Mesenchymal stem cell (in vitro differentiated cells and primary cell): Measurements from ENCODE around the gene ORC1.

ENCODE experiments used
- DNase-seq: peaks from one replicate; pipeline ENCODE4 v3.0.0-alpha.2; 2013
- H2AFZ ChIP-seq: one replicate; pipeline ENCODE4 v1.6.1; 2013; ENCODE audit warnings: low read depth, mild to moderate bottlenecking, control low read depth, inconsistent platforms, low read length, moderate library complexity
- H2AK5ac ChIP-seq: 2 replicates; pipeline ENCODE4 v1.6.1; 2013; ENCODE audit warnings: low read length, moderate library complexity, mild to moderate bottlenecking, inconsistent platforms; ENCODE audit not compliant: severe bottlenecking
- H2BK120ac ChIP-seq: one replicate; pipeline ENCODE4 v1.6.1; 2013; ENCODE audit warnings: low read depth, mild to moderate bottlenecking, inconsistent platforms, low read length, moderate library complexity
- H2BK12ac ChIP-seq, 2 experiments: one replicate each; pipeline ENCODE4 v1.6.1; 2013; ENCODE audit warnings: inconsistent platforms in 2 of 2, low read length in 2 of 2, mild to moderate bottlenecking in 2 of 2, moderate library complexity in 2 of 2, control low read depth in 1 of 2
- H2BK15ac ChIP-seq: one replicate; pipeline ENCODE4 v1.6.1; 2013; ENCODE audit warnings: mild to moderate bottlenecking, low read depth, inconsistent platforms; ENCODE audit not compliant: poor library complexity, severe bottlenecking
- H2BK5ac ChIP-seq: 2 replicates; pipeline ENCODE4 v1.6.1; 2013; ENCODE audit warnings: low read depth, mild to moderate bottlenecking, low read length, control low read depth, inconsistent platforms; ENCODE audit not compliant: poor library complexity, severe bottlenecking
- H3K14ac ChIP-seq, 2 experiments: one replicate each; pipeline ENCODE4 v1.6.1; 2013; ENCODE audit warnings: inconsistent platforms in 2 of 2, low read length in 2 of 2, control low read depth in 1 of 2, mild to moderate bottlenecking in 1 of 2, moderate library complexity in 1 of 2
- H3K18ac ChIP-seq, 2 experiments: one replicate each; pipeline ENCODE4 v1.6.1; 2013; ENCODE audit warnings: inconsistent platforms in 2 of 2, low read length in 2 of 2, control low read depth in 1 of 2, low read depth in 1 of 2, mild to moderate bottlenecking in 1 of 2
- H3K23ac ChIP-seq, 2 experiments: one replicate each; pipeline ENCODE4 v1.6.1; 2013; ENCODE audit warnings: inconsistent platforms in 2 of 2, low read length in 2 of 2, mild to moderate bottlenecking in 2 of 2, moderate library complexity in 2 of 2, control low read depth in 1 of 2
- H3K27ac ChIP-seq: 2 replicates; pipeline ENCODE4 v1.5.1; 2013; ENCODE audit warnings: mild to moderate bottlenecking, moderate library complexity, low read length, control low read depth, inconsistent platforms; ENCODE audit not compliant: poor library complexity, severe bottlenecking
- H3K27me3 ChIP-seq, 2 experiments: 2 replicates each; pipeline versions ENCODE4 v1.6.1 to v1.7.0; 2013; ENCODE audit warnings: low read length in 2 of 2, mild to moderate bottlenecking in 2 of 2, moderate library complexity in 2 of 2, control low read depth in 1 of 2, inconsistent platforms in 1 of 2; ENCODE audit not compliant: control insufficient read depth in 1 of 2, insufficient read depth in 1 of 2
- H3K36me3 ChIP-seq, 2 experiments: 2 replicates each; pipeline versions ENCODE4 v1.6.1 to v1.7.0; 2013; ENCODE audit warnings: low read length in 2 of 2, control low read depth in 1 of 2, inconsistent platforms in 1 of 2, low read depth in 1 of 2, mild to moderate bottlenecking in 1 of 2; ENCODE audit not compliant: insufficient read depth in 2 of 2, control insufficient read depth in 1 of 2
- H3K4ac ChIP-seq, 2 experiments: one replicate each; pipeline ENCODE4 v1.6.1; 2013; ENCODE audit warnings: inconsistent platforms in 2 of 2, low read length in 2 of 2, mild to moderate bottlenecking in 2 of 2, moderate library complexity in 2 of 2, control low read depth in 1 of 2, low read depth in 1 of 2
- H3K4me1 ChIP-seq: 2 replicates; pipeline ENCODE4 v1.6.1; 2013; ENCODE audit warnings: low read depth, low read length, control low read depth; ENCODE audit not compliant: control insufficient read depth, insufficient read depth
- H3K4me2 ChIP-seq: 2 replicates; pipeline ENCODE4 v1.6.1; 2013; ENCODE audit warnings: low read length, mild to moderate bottlenecking, inconsistent platforms; ENCODE audit not compliant: poor library complexity, severe bottlenecking
- H3K4me3 ChIP-seq, 2 experiments: 2 replicates each; pipeline versions ENCODE4 v1.5.1 to v1.7.0; 2013; ENCODE audit warnings: low read length in 2 of 2, mild to moderate bottlenecking in 2 of 2, control low read depth in 1 of 2, low read depth in 1 of 2; ENCODE audit not compliant: insufficient read depth in 1 of 2
- H3K79me1 ChIP-seq: replicated peaks from 2 replicates; pipeline ENCODE4 v1.6.1; 2013; ENCODE audit warnings: mild to moderate bottlenecking, control low read depth, low read length, inconsistent platforms; ENCODE audit not compliant: poor library complexity, severe bottlenecking
- H3K9ac ChIP-seq: 2 replicates; pipeline ENCODE4 v1.7.0; 2013; ENCODE audit warnings: mild to moderate bottlenecking, low read length, moderate library complexity
- H3K9me3 ChIP-seq: 2 replicates; pipeline ENCODE4 v1.7.0; 2013; ENCODE audit warnings: mild to moderate bottlenecking, low read length; ENCODE audit not compliant: control insufficient read depth
- H4K8ac ChIP-seq: one replicate; pipeline ENCODE4 v1.6.1; 2013; ENCODE audit warnings: inconsistent platforms, mild to moderate bottlenecking, low read length, moderate library complexity
- H4K91ac ChIP-seq: one replicate; pipeline ENCODE4 v1.6.1; 2013; ENCODE audit warnings: mild to moderate bottlenecking, low read length, inconsistent platforms
- WGBS: methylation state at CpG from one replicate; pipeline ENCODE4 v1.1.7; 2013; ENCODE audit warnings: mixed read lengths; 5-methylcytosine and 5-hydroxymethylcytosine counted together

The ORC1 gene

GRCh38 chr1:52413410-52413989 is 9.3 kb upstream of the ORC1 start:
- Histone ChIP-seq H3K27ac (no peak overlapping the region), H2AFZ (no peak overlapping the region), H3K36me3 (peaks cover 33 to 92% of the 10 kb centered on the region in 2 experiments), H2BK15ac (no peak overlapping the region), H3K18ac (no peak overlapping the region), H2BK5ac (no peak overlapping the region), H3K27me3 (no peaks in the 10 kb centered on the region), H3K14ac (no peak overlapping the region), H3K4ac (no peak overlapping the region), H3K9ac (no peak overlapping the region), H3K23ac (no peak overlapping the region), H3K9me3 (no peaks in the 10 kb centered on the region), H3K4me2 (no peak overlapping the region), H2AK5ac (no peak overlapping the region), H3K4me1 (no peaks in the 10 kb centered on the region), H4K8ac (no peak overlapping the region), H3K79me1 (peaks cover 17% of the 10 kb centered on the region), H2BK12ac (no peak overlapping the region), H3K4me3 (no peak overlapping the region), H4K91ac (no peak overlapping the region), H2BK120ac (no peak overlapping the region)
- WGBS: 95% methylated on average over 10 of the region's 10 CpGs
- DNase-seq: peak; percentile 33

- Histone ChIP-seq H4K91ac (no peak overlapping the region), H2BK12ac (no peak overlapping the region), H2AFZ (peak overlapping the region; percentile 66), H3K36me3 (peaks cover 11 to 35% of the 10 kb centered on the region in 2 experiments), H2BK5ac (peak overlapping the region; percentile 67), H3K9me3 (no peaks in the 10 kb centered on the region), H3K18ac (peak overlapping the region; percentile 77 to 79), H2AK5ac (no peak overlapping the region), H3K4ac (peak overlapping the region in 1 of 2 experiments; percentile 34), H4K8ac (peak overlapping the region; percentile 90), H2BK15ac (no peak overlapping the region), H3K27ac (peak overlapping the region; percentile 85), H2BK120ac (no peak overlapping the region), H3K79me1 (peaks cover 22% of the 10 kb centered on the region), H3K4me2 (peak overlapping the region; percentile 66), H3K23ac (peak overlapping the region in 1 of 2 experiments; percentile 79), H3K27me3 (no peaks in the 10 kb centered on the region), H3K4me1 (peaks cover 2% of the 10 kb centered on the region), H3K4me3 (peak overlapping the region; percentile 77 to 92), H3K9ac (peak overlapping the region; percentile 96), H3K14ac (no peak overlapping the region)
- DNase-seq: no peak
- 0% methylated on average over 5 of the region's 8 CpGs for WGBS
Observed at GRCh38 chr1:52404975-52405338, 734 bp upstream of the ORC1 start.

DNA sequence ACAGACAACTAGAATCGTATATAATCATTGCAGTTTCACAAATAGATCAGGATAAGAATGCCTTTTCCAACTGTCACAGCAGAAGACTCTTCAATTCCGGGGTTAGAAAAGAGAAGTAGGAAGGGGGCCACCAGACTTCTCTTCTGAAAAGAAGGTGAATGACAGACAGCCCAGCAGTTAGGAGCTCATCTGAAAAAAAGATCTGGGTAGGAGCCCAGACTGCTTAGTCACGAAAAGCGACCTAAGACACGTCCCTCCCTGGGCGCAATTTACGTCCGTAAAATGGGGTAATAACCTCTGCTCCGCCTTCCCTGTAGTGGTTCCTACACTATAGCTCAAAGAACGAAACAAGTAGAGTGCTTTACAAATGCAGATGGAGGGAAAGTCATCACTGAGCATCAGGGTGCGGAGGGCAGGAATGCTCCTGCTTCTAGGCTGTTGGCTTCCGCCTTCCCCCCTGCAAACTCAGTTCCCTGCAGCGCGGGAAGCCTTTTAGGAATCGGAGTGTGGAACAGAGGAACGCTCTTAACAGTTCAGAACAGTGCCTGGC is 582 bp downstream of the ORC1 start:
- H2BK5ac ChIP-seq: no peak overlapping the region
- under 1% methylated on average over 14 of the region's 16 CpGs for WGBS
- H2BK12ac ChIP-seq: no peak overlapping the region

DNA sequence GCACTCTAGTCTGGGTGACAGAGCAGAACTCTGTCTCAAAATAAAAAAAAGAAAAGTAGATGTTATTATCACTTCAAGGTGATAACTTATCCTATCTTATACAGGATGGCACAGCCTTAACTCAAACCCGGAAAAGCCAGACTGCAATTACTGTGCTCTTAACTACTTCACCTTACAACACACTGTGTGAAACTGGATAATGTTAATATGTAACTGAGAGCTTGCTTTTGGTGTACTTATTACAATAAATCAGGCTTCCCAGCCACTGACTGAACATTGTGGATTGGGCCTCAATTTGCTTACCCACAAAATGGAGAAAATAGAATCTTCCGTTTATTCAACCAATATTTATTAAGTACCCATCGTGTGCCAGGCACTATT is 1.4 kb downstream of the ORC1 start:
- Histone ChIP-seq H3K79me1 (peaks cover 7% of the 10 kb centered on the region), H3K23ac (no peak overlapping the region), H2BK120ac (no peak overlapping the region), H3K27me3 (no peaks in the 10 kb centered on the region), H3K18ac (no peak overlapping the region), H3K4me3 (peak overlapping the region in 1 of 2 experiments; percentile 92), H2BK5ac (no peak overlapping the region), H2BK15ac (no peak overlapping the region), H2AFZ (no peak overlapping the region), H3K4me1 (peaks cover 2% of the 10 kb centered on the region), H2BK12ac (no peak overlapping the region), H3K9ac (peak overlapping the region; percentile 96), H3K4me2 (peak overlapping the region; percentile 16), H3K9me3 (no peaks in the 10 kb centered on the region), H3K14ac (no peak overlapping the region), H4K91ac (no peak overlapping the region), H3K4ac (no peak overlapping the region), H4K8ac (no peak overlapping the region), H3K27ac (no peak overlapping the region), H3K36me3 (peaks cover 5 to 17% of the 10 kb centered on the region in 2 experiments), H2AK5ac (no peak overlapping the region)
- WGBS: 100% methylated on average over 1 of the region's 3 CpGs
- no peak for DNase-seq

More for the DNA sequence above, 582 bp downstream of the ORC1 start:
- Histone ChIP-seq H2AFZ (peak overlapping the region; percentile 58), H2BK120ac (no peak overlapping the region), H3K9me3 (no peaks in the 10 kb centered on the region), H3K4me2 (peak overlapping the region; percentile 91), H3K4ac (no peak overlapping the region), H3K79me1 (peaks cover 14% of the 10 kb centered on the region), H3K18ac (no peak overlapping the region), H3K27ac (peak overlapping the region; percentile 10), H3K27me3 (no peaks in the 10 kb centered on the region), H2AK5ac (no peak overlapping the region), H3K14ac (no peak overlapping the region), H3K4me1 (peaks cover 2% of the 10 kb centered on the region), H3K36me3 (peaks cover 8 to 23% of the 10 kb centered on the region in 2 experiments), H3K4me3 (peak overlapping the region; percentile 66 to 92), H4K91ac (peak overlapping the region; percentile 12), H3K9ac (peak overlapping the region; percentile 96), H3K23ac (no peak overlapping the region), H4K8ac (no peak overlapping the region), H2BK15ac (no peak overlapping the region)
- DNase-seq: peak; percentile 88
